ENCODE data around the gene SGCE.

Gene SGCE

GRCh38 chr7:94639384-94639783 is 16.5 kb downstream of the SGCE start:
- H3K36me3 ChIP-seq (ENCODE audit: insufficient read depth, low read length) = peaks cover 4% of the 10 kb centered on the region
- H3K4me1 ChIP-seq (ENCODE audit: insufficient read depth, low read length) = peaks cover 12% of the 10 kb centered on the region
- no peaks in the 10 kb centered on the region for H3K9me3 ChIP-seq (ENCODE audit: low read length)
- H3K9ac ChIP-seq (ENCODE audit: low read length) = no peak overlapping the region
- no peak overlapping the region for H3K27ac ChIP-seq (ENCODE audit: low read depth, low read length)
- no peak overlapping the region for H3K4me3 ChIP-seq (ENCODE audit: low read depth in 1 of 2, low read length in 2 of 2)
- H3K27me3 ChIP-seq (ENCODE audit: control insufficient read depth in 1 of 2, insufficient read depth in 2 of 2, low read length in 2 of 2) = no peaks in the 10 kb centered on the region

DNA sequence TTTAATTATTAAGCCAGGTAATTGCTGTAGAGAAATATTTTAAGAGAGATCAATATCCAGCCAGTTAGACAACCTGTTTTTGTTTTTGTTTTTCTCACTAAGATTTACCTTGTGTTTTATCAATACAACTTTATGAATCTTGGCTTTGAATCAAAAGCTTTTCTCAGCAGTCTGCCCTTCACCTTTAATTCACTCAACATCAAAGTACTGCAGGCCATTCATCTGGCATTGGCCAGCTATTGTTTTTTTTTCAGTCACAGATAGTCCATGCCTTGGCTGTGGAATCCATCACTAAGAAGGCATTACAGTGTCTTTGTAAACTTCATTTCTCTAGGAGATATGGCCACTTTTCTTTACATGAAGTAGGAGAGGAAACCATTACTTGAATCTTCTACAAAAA is 20.2 kb downstream of the SGCE start:
- no peak overlapping the region for H3K4me3 ChIP-seq (ENCODE audit: low read depth in 1 of 2, low read length in 2 of 2)
- H3K9me3 ChIP-seq (ENCODE audit: low read length) = no peaks in the 10 kb centered on the region
- no peak overlapping the region for H3K27ac ChIP-seq (ENCODE audit: low read depth, low read length)
- H3K36me3 ChIP-seq (ENCODE audit: insufficient read depth, low read length) = no peaks in the 10 kb centered on the region
- H3K9ac ChIP-seq (ENCODE audit: low read length) = no peak overlapping the region
- no peaks in the 10 kb centered on the region for H3K27me3 ChIP-seq (ENCODE audit: control insufficient read depth in 1 of 2, insufficient read depth in 2 of 2, low read length in 2 of 2)
- H3K4me1 ChIP-seq (ENCODE audit: insufficient read depth, low read length) = peaks cover 27% of the 10 kb centered on the region

DNA sequence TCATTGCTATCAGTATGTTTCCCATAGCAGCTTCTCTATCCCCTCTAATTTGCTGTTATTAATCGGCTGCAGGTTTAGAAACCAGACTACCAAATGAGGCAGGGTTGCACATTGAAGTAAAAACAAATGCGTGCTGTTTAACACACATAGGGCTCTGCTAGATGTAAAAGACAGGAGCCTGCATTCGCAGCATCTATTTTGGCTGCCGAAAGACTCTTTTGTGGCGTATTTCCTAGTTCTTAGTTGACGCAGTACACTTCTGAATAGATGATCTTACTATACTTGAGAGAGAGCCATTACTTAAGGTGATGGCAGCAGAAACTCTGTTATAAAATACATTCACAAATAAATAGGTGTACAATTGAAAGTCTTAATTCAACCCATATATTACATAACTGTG is 21.4 kb downstream of the SGCE start:
- H3K27ac ChIP-seq (ENCODE audit: low read depth, low read length) = no peak overlapping the region
- no peaks in the 10 kb centered on the region for H3K36me3 ChIP-seq (ENCODE audit: insufficient read depth, low read length)
- H3K9me3 ChIP-seq (ENCODE audit: low read length) = no peaks in the 10 kb centered on the region
- H3K27me3 ChIP-seq (ENCODE audit: control insufficient read depth in 1 of 2, insufficient read depth in 2 of 2, low read length in 2 of 2) = no peaks in the 10 kb centered on the region
- H3K4me1 ChIP-seq (ENCODE audit: insufficient read depth, low read length) = peaks cover 27% of the 10 kb centered on the region
- H3K9ac ChIP-seq (ENCODE audit: low read length) = no peak overlapping the region
- no peak overlapping the region for H3K4me3 ChIP-seq (ENCODE audit: low read depth in 1 of 2, low read length in 2 of 2)

- H3K9ac ChIP-seq (ENCODE audit: low read length) = no peak overlapping the region
- peaks cover 27% of the 10 kb centered on the region for H3K4me1 ChIP-seq (ENCODE audit: insufficient read depth, low read length)
- H3K4me3 ChIP-seq (ENCODE audit: low read depth in 1 of 2, low read length in 2 of 2) = no peak overlapping the region
- H3K27ac ChIP-seq (ENCODE audit: low read depth, low read length) = no peak overlapping the region
- no peaks in the 10 kb centered on the region for H3K9me3 ChIP-seq (ENCODE audit: low read length)
- no peaks in the 10 kb centered on the region for H3K27me3 ChIP-seq (ENCODE audit: control insufficient read depth in 1 of 2, insufficient read depth in 2 of 2, low read length in 2 of 2)
- no peaks in the 10 kb centered on the region for H3K36me3 ChIP-seq (ENCODE audit: insufficient read depth, low read length)
Observed at GRCh38 chr7:94633687-94634086, 22.2 kb downstream of the SGCE start.

DNA sequence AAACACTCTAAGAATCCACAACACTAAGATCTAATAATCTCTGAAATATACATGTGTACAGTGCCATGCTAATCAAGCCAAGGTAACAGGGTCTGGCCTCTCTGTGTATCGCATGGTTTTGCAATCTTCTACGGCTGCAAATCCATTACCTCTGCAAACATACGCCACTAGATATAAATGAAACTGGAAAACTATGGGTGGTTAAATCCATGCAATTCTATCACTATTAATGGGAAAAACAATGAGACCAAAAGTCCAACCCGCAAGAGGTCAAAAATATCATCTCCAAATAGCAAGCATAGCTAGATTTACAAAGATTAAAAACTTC is 23.0 kb downstream of the SGCE start:
- H3K27me3 ChIP-seq (ENCODE audit: control insufficient read depth in 1 of 2, insufficient read depth in 2 of 2, low read length in 2 of 2) = no peaks in the 10 kb centered on the region
- H3K9me3 ChIP-seq (ENCODE audit: low read length) = no peaks in the 10 kb centered on the region
- no peak overlapping the region for H3K27ac ChIP-seq (ENCODE audit: low read depth, low read length)
- H3K36me3 ChIP-seq (ENCODE audit: insufficient read depth, low read length) = no peaks in the 10 kb centered on the region
- peaks cover 27% of the 10 kb centered on the region for H3K4me1 ChIP-seq (ENCODE audit: insufficient read depth, low read length)
- no peak overlapping the region for H3K4me3 ChIP-seq (ENCODE audit: low read depth in 1 of 2, low read length in 2 of 2)
- no peak overlapping the region for H3K9ac ChIP-seq (ENCODE audit: low read length)

DNA sequence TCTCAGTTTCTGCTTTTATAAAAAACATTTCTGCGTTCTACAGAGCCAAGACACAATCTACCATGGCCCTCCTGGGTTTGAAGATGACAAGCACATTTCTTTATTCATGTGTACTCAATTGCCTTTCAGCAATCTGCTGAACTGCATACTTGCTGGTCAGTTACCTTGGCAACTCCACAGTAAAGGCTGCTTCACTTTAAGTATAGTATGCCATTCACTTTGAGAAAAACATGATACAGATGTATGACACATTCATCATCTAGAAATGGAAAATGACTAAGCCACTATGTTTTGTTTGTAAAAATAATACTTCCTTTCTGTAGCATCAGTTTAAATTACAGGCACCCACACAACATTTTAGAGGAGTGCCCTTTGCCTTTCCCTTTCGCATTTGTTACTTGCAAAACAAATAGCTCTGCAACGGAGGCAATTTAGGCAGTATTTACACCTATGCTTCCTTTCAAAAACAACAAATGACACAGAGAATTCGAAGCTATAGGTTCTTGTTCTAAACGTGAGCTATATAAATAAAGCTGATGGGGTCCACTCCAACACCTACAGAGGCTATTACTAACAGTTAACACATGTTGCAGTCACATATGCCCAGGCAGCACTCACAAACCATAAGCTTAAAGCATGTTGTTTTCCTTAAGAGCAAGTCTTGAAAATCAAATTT is 23.5 kb downstream of the SGCE start:
- Histone ChIP-seq H3K27me3 (ENCODE audit: control insufficient read depth in 1 of 2, insufficient read depth in 2 of 2, low read length in 2 of 2) (no peaks in the 10 kb centered on the region), H3K4me3 (ENCODE audit: low read depth in 1 of 2, low read length in 2 of 2) (no peak overlapping the region), H3K27ac (ENCODE audit: low read depth, low read length) (no peak overlapping the region), H3K9ac (ENCODE audit: low read length) (no peak overlapping the region), H3K36me3 (ENCODE audit: insufficient read depth, low read length) (peaks cover 1% of the 10 kb centered on the region), H3K4me1 (ENCODE audit: insufficient read depth, low read length) (peaks cover 27% of the 10 kb centered on the region), H3K9me3 (ENCODE audit: low read length) (no peaks in the 10 kb centered on the region)

DNA sequence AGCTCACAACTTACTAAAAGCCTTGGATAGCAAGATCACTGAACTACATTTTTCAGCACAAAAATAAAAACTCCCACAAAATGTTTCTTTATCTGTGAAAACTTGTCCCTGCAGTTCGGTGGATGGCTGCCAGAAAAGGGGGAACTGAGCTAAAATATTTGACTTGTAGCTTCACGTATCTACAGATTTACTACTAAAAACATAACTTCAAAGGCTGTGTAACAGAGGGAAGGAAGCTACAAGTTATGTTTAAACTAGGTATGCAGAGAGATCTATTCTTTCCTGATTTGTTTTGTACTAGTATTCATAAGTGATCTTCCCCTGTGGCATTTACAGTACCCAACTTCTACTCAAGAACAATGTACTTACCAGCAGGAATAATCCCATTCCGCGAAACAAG is 25.1 kb downstream of the SGCE start:
- H3K9ac ChIP-seq (ENCODE audit: low read length) = no peak overlapping the region

DNA sequence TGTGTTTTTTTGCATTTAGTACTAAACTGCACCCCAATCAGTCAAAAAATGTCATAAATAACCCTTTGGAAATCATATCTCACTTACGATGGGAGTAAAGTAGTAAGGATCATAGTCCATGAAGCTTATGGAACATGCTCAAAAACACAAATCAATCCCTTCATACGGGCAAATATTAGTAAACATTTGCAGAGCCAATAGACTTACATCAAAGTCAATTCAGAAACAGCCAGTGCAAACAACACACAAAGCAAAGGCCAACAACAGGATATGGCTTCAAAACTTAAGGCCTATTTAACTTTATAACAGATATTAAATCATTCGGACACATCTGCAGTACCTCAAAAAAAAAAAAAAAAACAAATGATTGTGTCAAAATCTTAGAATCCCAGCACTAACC is 32.1 kb downstream of the SGCE start:
- Histone ChIP-seq H3K4me3 (ENCODE audit: low read depth in 1 of 2, low read length in 2 of 2) (no peak overlapping the region), H3K36me3 (ENCODE audit: insufficient read depth, low read length) (peaks cover 4% of the 10 kb centered on the region), H3K27me3 (ENCODE audit: control insufficient read depth in 1 of 2, insufficient read depth in 2 of 2, low read length in 2 of 2) (no peaks in the 10 kb centered on the region), H3K4me1 (ENCODE audit: insufficient read depth, low read length) (peaks cover 16% of the 10 kb centered on the region), H3K9me3 (ENCODE audit: low read length) (no peaks in the 10 kb centered on the region), H3K9ac (ENCODE audit: low read length) (no peak overlapping the region), H3K27ac (ENCODE audit: low read depth, low read length) (no peak overlapping the region)

More for the DNA sequence above, 25.1 kb downstream of the SGCE start:
- Histone ChIP-seq H3K27me3 (ENCODE audit: control insufficient read depth in 1 of 2, insufficient read depth in 2 of 2, low read length in 2 of 2) (no peaks in the 10 kb centered on the region), H3K27ac (ENCODE audit: low read depth, low read length) (no peak overlapping the region), H3K4me1 (ENCODE audit: insufficient read depth, low read length) (peaks cover 27% of the 10 kb centered on the region), H3K4me3 (ENCODE audit: low read depth in 1 of 2, low read length in 2 of 2) (no peak overlapping the region), H3K9me3 (ENCODE audit: low read length) (no peaks in the 10 kb centered on the region), H3K36me3 (ENCODE audit: insufficient read depth, low read length) (peaks cover 4% of the 10 kb centered on the region)

GRCh38 chr7:94621120-94621519 is 34.8 kb downstream of the SGCE start:
- no peaks in the 10 kb centered on the region for H3K9me3 ChIP-seq (ENCODE audit: low read length)
- peaks cover 16% of the 10 kb centered on the region for H3K4me1 ChIP-seq (ENCODE audit: insufficient read depth, low read length)
- peak overlapping the region; percentile 41 for H3K27ac ChIP-seq (ENCODE audit: low read depth, low read length)
- H3K27me3 ChIP-seq (ENCODE audit: control insufficient read depth in 1 of 2, insufficient read depth in 2 of 2, low read length in 2 of 2) = no peaks in the 10 kb centered on the region
- H3K36me3 ChIP-seq (ENCODE audit: insufficient read depth, low read length) = peaks cover 6% of the 10 kb centered on the region
- H3K4me3 ChIP-seq (ENCODE audit: low read depth in 1 of 2, low read length in 2 of 2) = no peak overlapping the region
- H3K9ac ChIP-seq (ENCODE audit: low read length) = no peak overlapping the region

GRCh38 chr7:94620703-94621118 is 35.2 kb downstream of the SGCE start:
- H3K9ac ChIP-seq (ENCODE audit: low read length) = no peak overlapping the region
- H3K4me3 ChIP-seq (ENCODE audit: low read depth in 1 of 2, low read length in 2 of 2) = no peak overlapping the region
- no peaks in the 10 kb centered on the region for H3K9me3 ChIP-seq (ENCODE audit: low read length)
- H3K27ac ChIP-seq (ENCODE audit: low read depth, low read length) = peak overlapping the region; percentile 41
- H3K36me3 ChIP-seq (ENCODE audit: insufficient read depth, low read length) = peaks cover 8% of the 10 kb centered on the region
- H3K27me3 ChIP-seq (ENCODE audit: control insufficient read depth in 1 of 2, insufficient read depth in 2 of 2, low read length in 2 of 2) = no peaks in the 10 kb centered on the region
- peaks cover 16% of the 10 kb centered on the region for H3K4me1 ChIP-seq (ENCODE audit: insufficient read depth, low read length)

DNA sequence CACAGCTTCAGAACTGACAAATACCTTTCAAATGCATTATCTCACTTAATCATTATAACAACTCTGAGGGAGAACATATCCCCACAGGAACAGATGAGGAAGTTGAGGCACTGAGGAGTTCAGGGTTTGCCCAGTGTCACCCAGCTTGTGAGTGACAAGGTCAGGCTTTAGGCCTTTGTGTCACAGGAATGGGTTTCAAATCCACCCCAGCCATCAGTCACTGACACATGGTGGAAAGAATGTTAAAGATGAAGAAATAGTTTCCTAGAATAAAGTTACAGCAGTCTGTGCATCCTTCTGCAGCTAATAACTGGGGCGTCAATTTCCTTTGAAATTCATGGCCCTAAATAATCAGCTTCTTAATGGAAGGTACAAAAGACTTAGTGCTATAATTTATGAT is 37.8 kb downstream of the SGCE start:
- Histone ChIP-seq H3K9ac (ENCODE audit: low read length) (no peak overlapping the region), H3K4me3 (ENCODE audit: low read depth in 1 of 2, low read length in 2 of 2) (no peak overlapping the region), H3K9me3 (ENCODE audit: low read length) (no peaks in the 10 kb centered on the region), H3K27me3 (ENCODE audit: control insufficient read depth in 1 of 2, insufficient read depth in 2 of 2, low read length in 2 of 2) (no peaks in the 10 kb centered on the region), H3K27ac (ENCODE audit: low read depth, low read length) (no peak overlapping the region), H3K4me1 (ENCODE audit: insufficient read depth, low read length) (peaks cover 16% of the 10 kb centered on the region), H3K36me3 (ENCODE audit: insufficient read depth, low read length) (peaks cover 12% of the 10 kb centered on the region)

GRCh38 chr7:94616855-94617254 is 39.1 kb downstream of the SGCE start:
- H3K9me3 ChIP-seq (ENCODE audit: low read length) = no peaks in the 10 kb centered on the region
- H3K9ac ChIP-seq (ENCODE audit: low read length) = no peak overlapping the region
- H3K36me3 ChIP-seq (ENCODE audit: insufficient read depth, low read length) = peaks cover 12% of the 10 kb centered on the region
- no peaks in the 10 kb centered on the region for H3K27me3 ChIP-seq (ENCODE audit: control insufficient read depth in 1 of 2, insufficient read depth in 2 of 2, low read length in 2 of 2)
- H3K4me1 ChIP-seq (ENCODE audit: insufficient read depth, low read length) = peaks cover 14% of the 10 kb centered on the region
- H3K4me3 ChIP-seq (ENCODE audit: low read depth in 1 of 2, low read length in 2 of 2) = no peak overlapping the region
- no peak overlapping the region for H3K27ac ChIP-seq (ENCODE audit: low read depth, low read length)
